GM12878 (cell line): ENCODE data around the gene FGD5. TPM values are rescaled to one million over a fixed set of nuclear protein-coding genes. Genes with fewer than 3 reads are reported as not detected.

Experiments
- ATAC-seq: fragments of 200-7000 bp; cut with Tn5 transposase; 3 replicates; pipeline ENCODE4 v1.9.1; 2020; ENCODE audit warnings: mild to moderate bottlenecking, moderate library complexity
- BruUV-seq: library from RNA; stranded (reverse); fragments of 400-500 nt; replicated peaks from 2 replicates; lab custom pipeline; 2021; lab: Mats Ljungman, UMichigan
- CTCF ChIA-PET: fragments of 300-600 bp; sonication (Branson Sonifier 250); formaldehyde crosslinking; extraction: SDS; loops from one replicate; lab custom pipeline; 2021; ENCODE audit warnings: inconsistent platforms; lab: Yijun Ruan, JAX
- POLR2A ChIA-PET: fragments of 350-600 bp; formaldehyde crosslinking; extraction: SDS; loops from one replicate; lab custom pipeline; 2021; ENCODE audit warnings: inconsistent platforms; lab: Charles Lee
- RAD21 ChIA-PET: fragments of 300-600 bp; sonication (Branson Sonifier 250); formaldehyde crosslinking; loops from one replicate; lab custom pipeline; 2023; ENCODE audit warnings: antibody characterized with exemption; ENCODE audit not compliant: unreplicated experiment; lab: Charles Lee
- SMC1A ChIA-PET: fragments of 300-600 bp; sonication (Branson Sonifier 250); formaldehyde crosslinking; loops from one replicate; lab custom pipeline; 2023; ENCODE audit not compliant: unreplicated experiment, uncharacterized antibody; lab: Charles Lee
- DNase-seq: peaks from one replicate; pipeline ENCODE4 v3.0.0-alpha.2; 2011; ENCODE audit warnings: low read depth, low spot score
- FAIRE-seq: peaks from 3 replicates; lab custom pipeline; 2011; peaks lifted over from hg19 to GRCh38; lab: Jason Lieb, UNC
- H2AFZ ChIP-seq: 2 replicates; pipeline ENCODE4 v1.6.0; 2011; ENCODE audit warnings: low read depth, low read length, control low read depth; ENCODE audit not compliant: control insufficient read depth
- H3K27ac ChIP-seq: 2 replicates; pipeline ENCODE4 v1.5.1; 2011; ENCODE audit warnings: control low read depth; ENCODE audit not compliant: control insufficient read depth, insufficient read depth
- H3K27me3 ChIP-seq, 2 experiments: replicated peaks in 1 of 2; 2 replicates each; pipeline versions ENCODE4 v1.6.0 to v1.6.1; 2011; ENCODE audit warnings: low read length in 1 of 2; ENCODE audit not compliant: control insufficient read depth in 2 of 2, insufficient read depth in 2 of 2
- H3K36me3 ChIP-seq, 2 experiments: 2 replicates each; pipeline ENCODE4 v1.5.1; 2011; ENCODE audit warnings: low read length in 1 of 2; ENCODE audit not compliant: control insufficient read depth in 2 of 2, insufficient read depth in 2 of 2
- H3K4me1 ChIP-seq: 2 replicates; pipeline ENCODE4 v1.6.1; 2011; ENCODE audit warnings: mild to moderate bottlenecking, low read length, moderate library complexity, mixed read lengths; ENCODE audit not compliant: control insufficient read depth, insufficient read depth
- H3K4me2 ChIP-seq: 2 replicates; pipeline ENCODE4 v1.6.0; 2011; ENCODE audit warnings: control low read depth; ENCODE audit not compliant: control insufficient read depth, insufficient read depth
- H3K4me3 ChIP-seq: fragments of 200-600 bp; sonication (generic); 2 replicates; pipeline ENCODE4 v1.5.1; 2016
- H3K79me2 ChIP-seq: 2 replicates; pipeline ENCODE4 v1.6.0; 2011; ENCODE audit warnings: low read length; ENCODE audit not compliant: control insufficient read depth, insufficient read depth
- H3K9ac ChIP-seq: 2 replicates; pipeline ENCODE4 v1.8.0; 2011; ENCODE audit warnings: low read length, control low read depth, mixed read lengths; ENCODE audit not compliant: control insufficient read depth, insufficient read depth
- H3K9me3 ChIP-seq: replicated peaks from 3 replicates; pipeline ENCODE4 v1.5.1; 2011; ENCODE audit warnings: mild to moderate bottlenecking, low read length; ENCODE audit not compliant: control insufficient read depth, insufficient read depth
- H4K20me1 ChIP-seq: 2 replicates; pipeline ENCODE4 v1.6.0; 2011; ENCODE audit not compliant: control insufficient read depth, insufficient read depth
- ATF3 ChIP-seq: IDR thresholded peaks from 2 replicates; pipeline ENCODE4 v1.6.1; 2011; ENCODE audit warnings: low read depth, mild to moderate bottlenecking, low read length, moderate library complexity, borderline replicate concordance; ENCODE audit errors: extremely low read depth
- BCL11A ChIP-seq: IDR thresholded peaks from 2 replicates; pipeline ENCODE4 v1.6.1; 2011; ENCODE audit warnings: low read depth, low read length
- GABPA ChIP-seq: IDR thresholded peaks from 2 replicates; pipeline ENCODE4 v1.6.1; 2014; ENCODE audit warnings: antibody characterized with exemption, low read depth, mild to moderate bottlenecking, inconsistent platforms
- HDAC2 ChIP-seq: fragments of 200-600 bp; sonication (generic); IDR thresholded peaks from 2 replicates; pipeline ENCODE4 v1.6.1; 2017
- NR2F1 ChIP-seq: fragments of 450-650 bp; conservative IDR thresholded peaks from 2 replicates; pipeline ENCODE4 v1.6.1; 2017; ENCODE audit warnings: mild to moderate bottlenecking
- RAD21 ChIP-seq: IDR thresholded peaks from 2 replicates; pipeline ENCODE4 v1.6.1; 2011; ENCODE audit warnings: mild to moderate bottlenecking, low read depth, low read length, moderate library complexity; ENCODE audit not compliant: insufficient read depth
- RB1 ChIP-seq: fragments of 450-650 bp; formaldehyde crosslinking; IDR thresholded peaks from 2 replicates; pipeline ENCODE4 v1.6.1; 2017; ENCODE audit warnings: mild to moderate bottlenecking, borderline replicate concordance
- STAT1 ChIP-seq: fragments of 450-650 bp; conservative IDR thresholded peaks from 2 replicates; pipeline ENCODE4 v1.6.1; 2014; ENCODE audit warnings: antibody characterized with exemption, mild to moderate bottlenecking
- STAT3 ChIP-seq: IDR thresholded peaks from 2 replicates; pipeline ENCODE4 v1.6.1; 2011; ENCODE audit warnings: low read depth, low read length, improper control_type of control experiment
- SUPT20H ChIP-seq: IDR thresholded peaks from 2 replicates; pipeline ENCODE4 v1.6.1; 2011; ENCODE audit warnings: low read depth, mild to moderate bottlenecking, low read length, moderate library complexity, borderline replicate concordance; ENCODE audit not compliant: control insufficient read depth
- WGBS: methylation state at CpG from one replicate; pipeline ENCODE4 v1.1.6; 2016; ENCODE audit warnings: low lambda C conversion rate; ENCODE audit not compliant: insufficient replicate concordance, insufficient coverage; ENCODE audit errors: missing lambda C conversion rate; 5-methylcytosine and 5-hydroxymethylcytosine counted together
- in situ Hi-C: fragments of 300-500 bp; cut with MboI; formaldehyde crosslinking; loops from 9 replicates; pipeline ENCODE4 v1.14.3; 2018; ENCODE audit warnings: mixed read lengths
- intact Hi-C: fragments of 100-400 bp; cut with micrococcal nuclease; formaldehyde crosslinking; loops from one replicate; pipeline ENCODE4 v1.14.2; 2022; ENCODE audit not compliant: unreplicated experiment
- polyA plus RNA-seq, 11 experiments: library from polyadenylated mRNA; depleted of rRNA in 4 of 11; unstranded in 6 of 11; stranded (reverse) in 5 of 11; fragments of >200 nt; fragmentation: Nextera tagmentation in 4 of 11; fragmentation: Illumina TruSeq in 1 of 11; extraction: Ambion mirVana in 4 of 11; extraction: Trizol in 1 of 11; gene quantifications; 1 replicate in 1 of 11; 2 replicates in 10 of 11; pipeline versions ENCODE4 v1.2.1 to v1.2.3, GENCODE V29; 2011 to 2016; ENCODE audit warnings: inconsistent platforms in 2 of 11, missing spikeins in 2 of 11, low read depth in 1 of 11
- total RNA-seq, 4 experiments: library from RNA; depleted of rRNA in 3 of 4; stranded (reverse); fragments of >200 nt in 3 of 4; fragmentation: Illumina TruSeq in 1 of 4; extraction: Trizol in 1 of 4; gene quantifications; 2 replicates each; pipeline versions ENCODE4 v1.2.1 to v1.2.3, GENCODE V29; 2013 to 2021
- TF ChIP-seq, protein P1 (sequence below): IDR thresholded peaks from 2 replicates; pipeline ENCODE4 v1.6.1; 2012; ENCODE audit warnings: mild to moderate bottlenecking, low read depth, low read length
- TF ChIP-seq, protein P2 (sequence below): IDR thresholded peaks from 2 replicates; pipeline ENCODE4 v1.6.1; 2012; ENCODE audit warnings: low read depth, low read length, improper control_type of control experiment

Gene FGD5
- total and polyA plus RNA-seq, 10 of the 15 experiments (the other 5 are each of a cell fraction or from before 2014, with no cell fraction given), result 0.03 to 0.13 (median 0.11) TPM; not detected in 3

DNA sequence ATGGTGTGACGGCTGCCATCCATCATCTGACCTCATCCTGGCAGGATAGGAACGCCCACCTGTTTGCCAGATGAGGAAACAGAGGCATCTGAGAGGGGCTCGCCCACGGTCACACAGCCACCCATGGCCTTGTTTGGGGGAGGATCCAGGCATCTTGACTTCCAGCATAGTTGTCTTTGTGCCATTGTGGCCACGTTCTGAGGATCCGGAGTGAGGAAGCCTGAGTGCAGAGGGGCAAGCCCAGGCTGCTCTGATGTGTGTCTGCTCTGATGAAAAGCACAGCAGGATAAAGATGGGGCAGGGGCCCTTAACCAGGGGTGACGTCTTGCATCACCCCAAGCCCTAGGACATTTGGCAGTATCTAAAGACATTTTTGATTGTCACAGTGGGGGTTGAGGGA lies 58.7 kb downstream of the FGD5 start:
- no peak overlapping the region for H3K27ac ChIP-seq
- intact Hi-C loops (no loop called here), in situ Hi-C loops (no loop called here)
- FAIRE-seq, result no peak
- H3K9me3 ChIP-seq, result no peaks in the 10 kb centered on the region
- H3K4me3 ChIP-seq, result no peak overlapping the region
- H4K20me1 ChIP-seq, result no peaks in the 10 kb centered on the region
- TF ChIP-seq, protein P1, sequence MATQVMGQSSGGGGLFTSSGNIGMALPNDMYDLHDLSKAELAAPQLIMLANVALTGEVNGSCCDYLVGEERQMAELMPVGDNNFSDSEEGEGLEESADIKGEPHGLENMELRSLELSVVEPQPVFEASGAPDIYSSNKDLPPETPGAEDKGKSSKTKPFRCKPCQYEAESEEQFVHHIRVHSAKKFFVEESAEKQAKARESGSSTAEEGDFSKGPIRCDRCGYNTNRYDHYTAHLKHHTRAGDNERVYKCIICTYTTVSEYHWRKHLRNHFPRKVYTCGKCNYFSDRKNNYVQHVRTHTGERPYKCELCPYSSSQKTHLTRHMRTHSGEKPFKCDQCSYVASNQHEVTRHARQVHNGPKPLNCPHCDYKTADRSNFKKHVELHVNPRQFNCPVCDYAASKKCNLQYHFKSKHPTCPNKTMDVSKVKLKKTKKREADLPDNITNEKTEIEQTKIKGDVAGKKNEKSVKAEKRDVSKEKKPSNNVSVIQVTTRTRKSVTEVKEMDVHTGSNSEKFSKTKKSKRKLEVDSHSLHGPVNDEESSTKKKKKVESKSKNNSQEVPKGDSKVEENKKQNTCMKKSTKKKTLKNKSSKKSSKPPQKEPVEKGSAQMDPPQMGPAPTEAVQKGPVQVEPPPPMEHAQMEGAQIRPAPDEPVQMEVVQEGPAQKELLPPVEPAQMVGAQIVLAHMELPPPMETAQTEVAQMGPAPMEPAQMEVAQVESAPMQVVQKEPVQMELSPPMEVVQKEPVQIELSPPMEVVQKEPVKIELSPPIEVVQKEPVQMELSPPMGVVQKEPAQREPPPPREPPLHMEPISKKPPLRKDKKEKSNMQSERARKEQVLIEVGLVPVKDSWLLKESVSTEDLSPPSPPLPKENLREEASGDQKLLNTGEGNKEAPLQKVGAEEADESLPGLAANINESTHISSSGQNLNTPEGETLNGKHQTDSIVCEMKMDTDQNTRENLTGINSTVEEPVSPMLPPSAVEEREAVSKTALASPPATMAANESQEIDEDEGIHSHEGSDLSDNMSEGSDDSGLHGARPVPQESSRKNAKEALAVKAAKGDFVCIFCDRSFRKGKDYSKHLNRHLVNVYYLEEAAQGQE, result no peak
- TF ChIP-seq STAT1 (no peak), STAT3 (no peak), ATF3 (no peak), SUPT20H (no peak), NR2F1 (no peak), BCL11A (no peak), RB1 (no peak), GABPA (no peak), RAD21 (no peak), HDAC2 (no peak)
- TF ChIP-seq, protein P2, sequence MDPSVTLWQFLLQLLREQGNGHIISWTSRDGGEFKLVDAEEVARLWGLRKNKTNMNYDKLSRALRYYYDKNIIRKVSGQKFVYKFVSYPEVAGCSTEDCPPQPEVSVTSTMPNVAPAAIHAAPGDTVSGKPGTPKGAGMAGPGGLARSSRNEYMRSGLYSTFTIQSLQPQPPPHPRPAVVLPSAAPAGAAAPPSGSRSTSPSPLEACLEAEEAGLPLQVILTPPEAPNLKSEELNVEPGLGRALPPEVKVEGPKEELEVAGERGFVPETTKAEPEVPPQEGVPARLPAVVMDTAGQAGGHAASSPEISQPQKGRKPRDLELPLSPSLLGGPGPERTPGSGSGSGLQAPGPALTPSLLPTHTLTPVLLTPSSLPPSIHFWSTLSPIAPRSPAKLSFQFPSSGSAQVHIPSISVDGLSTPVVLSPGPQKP, result no peak
- no peaks in the 10 kb centered on the region for H3K79me2 ChIP-seq
- no peaks in the 10 kb centered on the region for H3K36me3 ChIP-seq
- H3K9ac ChIP-seq, result no peak overlapping the region
- no peak overlapping the region for H3K4me2 ChIP-seq
- ChIA-PET CTCF (no interaction called here), POLR2A (no interaction called here), RAD21 (no interaction called here), SMC1A (no interaction called here)
- BruUV-seq, result no TSS peak
- no peak for DNase-seq
- H3K27me3 ChIP-seq, result no peaks in the 10 kb centered on the region; a peak in 1 of 4 replicates
- no peak for ATAC-seq
- no peaks in the 10 kb centered on the region for H3K4me1 ChIP-seq
- H2AFZ ChIP-seq, result no peak overlapping the region
- WGBS, result 12% methylated on average over 7 of the region's 7 CpGs
